Jurkat, Clone E6-1 (cell line): Measurements from ENCODE around the gene EGR1. TPM values are rescaled to one million over a fixed set of nuclear protein-coding genes. Genes with fewer than 3 reads are reported as not detected.

ENCODE experiments used
- DNase-seq: peaks from one replicate; pipeline ENCODE4 v3.0.0-alpha.2; 2011; ENCODE audit warnings: low read depth, low spot score
- H3K4me3 ChIP-seq: 2 replicates; pipeline ENCODE4 v1.5.1; 2011; ENCODE audit warnings: mild to moderate bottlenecking, low read length, control low read depth, moderate library complexity
- polyA plus RNA-seq: library from polyadenylated mRNA; unstranded; fragments of >200 nt; gene quantifications from one replicate; pipeline ENCODE4 v1.2.1, GENCODE V29; 2012; ENCODE audit warnings: missing spikeins; ENCODE audit not compliant: insufficient read length, insufficient read depth

The EGR1 gene
- polyA plus RNA-seq = 20.0 TPM

DNA sequence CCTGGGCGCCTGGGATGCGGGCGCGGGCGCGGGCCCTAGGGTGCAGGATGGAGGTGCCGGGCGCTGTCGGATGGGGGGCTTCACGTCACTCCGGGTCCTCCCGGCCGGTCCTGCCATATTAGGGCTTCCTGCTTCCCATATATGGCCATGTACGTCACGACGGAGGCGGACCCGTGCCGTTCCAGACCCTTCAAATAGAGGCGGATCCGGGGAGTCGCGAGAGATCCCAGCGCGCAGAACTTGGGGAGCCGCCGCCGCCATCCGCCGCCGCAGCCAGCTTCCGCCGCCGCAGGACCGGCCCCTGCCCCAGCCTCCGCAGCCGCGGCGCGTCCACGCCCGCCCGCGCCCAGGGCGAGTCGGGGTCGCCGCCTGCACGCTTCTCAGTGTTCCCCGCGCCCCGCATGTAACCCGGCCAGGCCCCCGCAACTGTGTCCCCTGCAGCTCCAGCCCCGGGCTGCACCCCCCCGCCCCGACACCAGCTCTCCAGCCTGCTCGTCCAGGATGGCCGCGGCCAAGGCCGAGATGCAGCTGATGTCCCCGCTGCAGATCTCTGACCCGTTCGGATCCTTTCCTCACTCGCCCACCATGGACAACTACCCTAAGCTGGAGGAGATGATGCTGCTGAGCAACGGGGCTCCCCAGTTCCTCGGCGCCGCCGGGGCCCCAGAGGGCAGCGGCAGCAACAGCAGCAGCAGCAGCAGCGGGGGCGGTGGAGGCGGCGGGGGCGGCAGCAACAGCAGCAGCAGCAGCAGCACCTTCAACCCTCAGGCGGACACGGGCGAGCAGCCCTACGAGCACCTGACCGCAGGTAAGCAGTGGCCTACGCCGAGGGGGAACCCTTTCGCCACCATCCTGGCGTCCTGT lies at the start of gene EGR1:
Gene EGR1 (plus strand): TSS at position 219 of the 864 bp plus-strand sequence. CDS start 283 bp downstream, at position 502.
- DNase-seq = peak; percentile 88
- H3K4me3 ChIP-seq = peak within 1 kb of the TSS; percentile 78

DNA sequence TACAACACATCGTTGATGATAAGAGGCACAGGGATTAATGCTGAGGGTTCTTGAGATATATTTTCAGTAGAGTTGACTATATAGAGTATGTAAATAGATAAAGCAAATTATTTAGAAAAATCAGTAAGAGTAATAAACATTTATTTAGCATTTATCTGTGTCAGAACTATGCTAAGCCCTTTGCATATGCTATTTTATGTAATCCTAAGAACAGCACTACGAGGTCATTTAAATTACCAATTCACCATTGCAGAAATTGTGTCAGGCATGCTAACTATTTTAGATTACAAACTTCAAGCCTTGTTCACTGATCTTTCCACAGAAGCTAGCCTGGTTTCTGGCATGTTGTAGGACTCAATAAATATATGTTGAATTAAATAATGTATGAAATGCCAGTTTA lies 46.8 kb upstream of the EGR1 start:
- H3K4me3 ChIP-seq = no peak overlapping the region

DNA sequence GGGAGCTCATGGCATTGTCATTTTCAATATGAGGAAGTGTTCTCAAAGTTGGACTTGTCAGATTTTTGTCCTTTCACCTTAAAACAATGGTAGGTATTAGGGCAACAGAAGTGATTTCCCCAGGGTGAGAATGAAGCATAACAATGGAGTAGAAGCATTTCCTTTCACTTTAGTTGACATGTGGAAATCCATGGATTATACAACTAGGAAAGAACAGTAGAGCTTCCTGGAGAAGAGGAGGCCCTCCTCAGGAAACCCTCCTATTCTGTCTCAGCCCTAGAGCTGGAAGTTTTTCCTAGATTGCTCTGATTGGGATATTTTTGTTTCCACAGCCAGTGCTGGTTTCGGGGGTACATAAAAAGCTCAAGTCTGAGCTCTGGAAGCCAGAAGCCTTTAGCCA lies 40.2 kb upstream of the EGR1 start:
- no peak for DNase-seq
- no peak overlapping the region for H3K4me3 ChIP-seq

More for the DNA sequence above, 46.8 kb upstream of the EGR1 start:
- DNase-seq = no peak

DNA sequence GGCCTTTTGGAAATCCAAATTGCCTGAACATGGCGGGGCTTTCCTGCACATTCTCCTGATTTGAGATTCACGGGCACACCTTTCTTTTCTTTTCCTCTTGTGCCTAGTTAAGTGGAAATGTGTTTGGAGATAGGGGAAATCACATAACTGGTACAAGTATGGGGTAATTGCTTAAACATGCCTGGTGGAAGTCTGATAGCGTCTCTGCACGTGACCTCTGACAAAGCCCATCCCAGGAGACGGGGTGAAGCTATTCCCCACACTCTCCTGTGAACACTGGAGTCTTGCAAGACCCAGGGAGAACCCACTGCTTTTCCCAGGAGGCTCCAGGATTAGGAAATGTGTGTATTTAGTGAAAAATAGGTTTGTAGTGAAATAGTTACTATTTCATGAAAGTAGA lies 29.3 kb upstream of the EGR1 start:
- no peak for DNase-seq
- no peak overlapping the region for H3K4me3 ChIP-seq

DNA sequence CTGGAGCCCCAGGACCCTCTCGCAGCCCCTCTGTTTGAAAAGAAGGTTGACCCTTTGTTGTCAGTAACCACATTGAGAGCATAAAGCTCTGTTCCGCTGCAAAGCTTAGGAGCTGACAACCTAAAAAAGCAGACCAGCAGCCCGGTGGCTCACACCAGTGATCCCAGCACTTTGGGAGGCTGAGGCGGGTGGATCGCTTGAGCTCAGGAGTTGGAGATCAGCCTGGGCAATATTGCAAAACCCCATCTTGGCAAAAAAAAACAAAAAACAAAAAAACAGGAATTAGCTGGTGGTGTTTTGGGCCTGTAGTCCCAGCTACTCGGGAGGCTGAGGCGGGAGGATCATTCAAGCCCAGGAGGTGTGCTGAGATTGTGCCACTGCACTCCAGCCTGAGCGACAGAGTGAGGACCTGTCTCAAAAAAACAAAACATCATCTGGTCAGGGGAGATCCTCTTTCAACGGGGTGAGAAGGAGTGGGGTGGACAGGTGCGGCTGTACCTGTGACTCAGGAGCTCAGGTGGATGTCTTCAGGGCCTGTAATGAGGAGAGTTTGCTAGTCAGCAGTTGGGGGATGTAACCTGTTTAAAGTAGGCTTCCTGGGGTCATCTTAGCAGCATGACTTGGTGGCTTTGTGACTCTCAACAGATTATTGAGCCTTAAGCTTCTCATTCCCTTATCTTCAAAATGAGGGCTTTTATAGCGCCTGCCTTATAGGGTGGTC lies 27.1 kb upstream of the EGR1 start:
- no peak for DNase-seq
- peak overlapping the region; percentile 59 for H3K4me3 ChIP-seq

DNA sequence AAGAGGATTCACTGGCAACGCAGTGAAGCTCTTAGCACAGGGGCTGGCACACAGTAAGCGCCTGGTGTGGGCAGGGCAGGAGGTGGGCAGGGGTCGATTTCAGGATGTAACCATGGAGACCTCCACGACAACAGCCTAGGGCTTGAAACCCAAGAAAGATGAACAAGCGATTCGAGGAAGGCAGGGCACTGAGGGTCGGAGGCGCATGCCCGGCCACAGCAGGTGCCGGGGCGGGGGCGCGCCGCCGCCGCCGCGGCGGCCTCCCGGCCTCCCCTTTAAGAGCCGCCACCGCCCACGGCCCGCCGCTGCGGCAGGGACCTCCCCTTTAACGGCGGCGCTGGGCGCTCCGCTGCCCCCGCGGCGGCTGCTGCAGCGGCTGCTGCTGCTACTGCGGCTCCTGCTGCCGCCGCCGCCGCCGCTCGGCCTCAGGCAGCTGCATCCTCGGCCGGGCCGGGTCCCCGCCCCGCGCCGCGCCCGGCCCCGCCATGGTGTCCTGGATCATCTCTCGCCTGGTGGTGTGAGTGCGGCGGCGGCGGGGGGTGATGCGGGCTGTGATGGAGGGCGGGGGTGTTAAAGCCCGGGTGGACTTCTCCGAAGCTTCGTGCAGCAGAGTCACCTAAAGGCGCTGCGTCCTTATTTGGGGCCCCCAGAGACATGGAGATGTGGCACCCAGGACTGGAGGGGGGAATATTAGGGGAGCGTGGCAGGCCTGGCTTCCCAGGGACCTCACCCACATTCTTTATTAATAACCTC lies 26.4 kb upstream of the EGR1 start, which contains the start of gene REEP2:
Gene REEP2 (plus strand): TSS at position 334 of the 753 bp plus-strand sequence. CDS start 152 bp downstream, at position 486.
- DNase-seq = peak; percentile 34
- H3K4me3 ChIP-seq = peak within 1 kb of the TSS; percentile 59

DNA sequence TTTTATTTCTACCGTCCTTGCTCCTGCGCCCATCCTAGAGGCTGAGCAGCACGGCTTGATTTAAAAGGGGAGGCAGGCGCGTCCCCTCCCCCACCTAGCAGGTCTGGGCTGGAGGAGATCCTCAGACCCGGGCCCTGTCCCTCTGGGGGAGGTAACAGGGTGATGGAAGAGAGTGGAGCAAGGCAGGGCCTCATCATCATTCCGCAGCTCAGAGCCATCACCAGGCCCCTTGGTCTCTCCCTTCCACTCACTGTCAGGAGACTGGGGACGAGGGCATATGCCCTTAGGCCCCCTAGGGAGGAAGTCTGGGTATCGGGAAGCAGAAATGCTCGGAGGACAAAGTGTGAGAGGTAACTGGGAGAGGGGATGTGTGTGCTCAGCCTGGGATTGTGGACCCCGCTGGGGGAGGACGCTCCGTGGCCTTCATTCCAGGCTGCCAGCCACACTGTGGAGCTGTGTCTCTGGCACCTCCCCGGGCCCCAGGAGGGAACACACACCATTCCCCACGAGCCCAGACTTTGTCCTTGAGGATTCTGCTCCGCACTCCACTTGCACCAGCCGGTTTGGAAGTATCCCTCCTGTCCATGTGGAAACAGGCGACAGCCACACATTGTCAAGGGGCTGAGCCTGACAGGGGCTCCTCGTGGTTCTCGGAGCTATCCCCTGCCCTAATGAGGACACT lies 25.7 kb upstream of the EGR1 start:
- peak overlapping the region; percentile 59 for H3K4me3 ChIP-seq
- no peak for DNase-seq

DNA sequence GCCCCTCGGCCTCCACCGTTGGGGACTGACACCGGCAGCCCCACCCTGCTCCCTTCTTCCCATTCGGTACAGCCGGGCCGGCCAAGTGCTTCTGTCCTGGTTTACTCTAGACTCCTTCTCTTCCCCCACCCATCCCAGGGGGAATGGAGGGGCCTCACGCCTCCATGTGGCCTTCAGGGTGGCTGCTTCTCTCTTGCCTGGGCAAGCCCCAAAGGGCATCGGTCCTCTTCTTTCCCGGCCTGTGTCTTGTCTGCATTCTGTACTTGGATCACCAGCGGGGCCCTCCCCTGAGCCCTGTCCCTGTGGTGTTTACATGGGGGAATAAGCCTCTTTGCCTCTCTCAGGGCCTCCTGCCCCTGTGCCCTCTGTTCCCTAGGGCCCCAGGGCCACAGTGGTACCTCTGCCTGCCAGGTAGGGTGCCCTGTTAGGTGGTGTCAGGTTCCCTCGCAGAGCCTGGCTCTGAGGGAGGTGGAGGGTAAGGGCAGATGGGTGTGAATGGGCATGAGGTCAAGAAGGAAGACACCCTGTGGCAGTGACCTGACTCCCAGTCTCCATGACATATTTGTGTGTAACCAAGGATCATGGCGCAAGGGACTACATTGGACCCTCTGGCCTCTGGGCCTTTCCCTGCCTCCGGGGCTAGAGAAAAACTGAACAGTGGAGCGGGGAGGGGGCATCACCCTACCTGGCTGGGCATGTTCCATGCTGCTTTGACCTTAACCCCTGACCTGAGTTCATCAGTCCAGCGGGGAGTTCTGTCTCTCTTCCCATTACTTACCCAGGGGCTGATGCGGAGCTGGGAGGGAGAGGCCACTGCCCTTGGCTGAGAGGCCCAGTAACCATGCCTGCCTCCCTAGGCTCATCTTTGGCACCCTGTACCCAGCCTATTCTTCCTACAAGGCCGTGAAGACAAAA lies 24.9 kb upstream of the EGR1 start:
- no peak for DNase-seq
- no peak overlapping the region for H3K4me3 ChIP-seq

DNA sequence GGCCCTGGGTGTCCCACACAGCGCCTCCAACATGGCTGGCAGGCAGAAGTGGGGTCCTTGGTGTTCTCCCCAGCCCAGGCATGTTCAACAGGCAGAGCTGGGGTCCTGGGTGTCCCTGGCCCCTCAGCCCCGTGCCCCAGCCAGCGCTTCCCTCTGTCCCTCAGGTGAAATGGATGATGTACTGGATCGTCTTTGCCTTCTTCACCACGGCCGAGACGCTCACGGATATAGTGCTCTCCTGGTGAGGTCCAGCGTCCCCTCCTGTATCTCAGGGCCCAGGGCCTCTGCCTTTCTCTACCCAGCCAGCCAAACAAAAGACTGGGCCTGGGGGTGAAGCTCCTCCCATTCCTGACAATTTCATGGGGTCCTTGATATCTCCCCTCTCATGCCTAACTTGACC lies 24.1 kb upstream of the EGR1 start:
- no peak for DNase-seq
- H3K4me3 ChIP-seq = no peak overlapping the region

DNA sequence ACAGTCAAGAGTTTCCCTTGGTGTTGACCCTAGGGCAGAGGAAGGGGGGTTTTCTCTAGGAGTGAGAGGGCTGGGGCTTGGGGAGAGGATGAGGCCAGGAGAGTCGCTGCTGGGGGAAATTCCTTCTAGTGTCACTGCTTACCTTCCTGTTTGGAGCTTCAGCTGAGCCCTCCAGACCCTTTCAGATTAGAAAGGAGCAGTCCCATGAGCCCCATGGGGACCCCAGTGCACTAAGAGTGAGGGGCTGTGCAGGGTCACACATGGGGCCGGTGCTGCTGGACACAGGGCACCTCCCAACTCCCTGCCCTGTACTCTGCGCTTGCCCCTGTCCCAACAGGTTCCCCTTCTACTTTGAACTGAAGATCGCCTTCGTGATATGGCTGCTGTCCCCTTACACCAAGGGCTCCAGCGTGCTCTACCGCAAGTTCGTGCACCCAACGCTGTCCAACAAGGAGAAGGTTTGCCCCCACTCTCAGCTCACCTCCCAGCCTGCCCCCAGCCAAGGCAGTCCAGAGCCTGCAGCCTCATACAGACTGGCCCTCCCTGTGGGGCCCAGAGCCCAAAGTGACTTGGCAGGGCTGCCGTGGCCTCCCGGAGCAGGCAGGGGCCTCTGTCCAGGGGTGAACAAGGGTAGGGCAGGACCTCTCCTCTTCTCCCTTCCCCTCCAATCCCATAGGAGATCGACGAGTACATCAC lies 21.1 kb upstream of the EGR1 start:
- no peak overlapping the region for H3K4me3 ChIP-seq
- DNase-seq = no peak

DNA sequence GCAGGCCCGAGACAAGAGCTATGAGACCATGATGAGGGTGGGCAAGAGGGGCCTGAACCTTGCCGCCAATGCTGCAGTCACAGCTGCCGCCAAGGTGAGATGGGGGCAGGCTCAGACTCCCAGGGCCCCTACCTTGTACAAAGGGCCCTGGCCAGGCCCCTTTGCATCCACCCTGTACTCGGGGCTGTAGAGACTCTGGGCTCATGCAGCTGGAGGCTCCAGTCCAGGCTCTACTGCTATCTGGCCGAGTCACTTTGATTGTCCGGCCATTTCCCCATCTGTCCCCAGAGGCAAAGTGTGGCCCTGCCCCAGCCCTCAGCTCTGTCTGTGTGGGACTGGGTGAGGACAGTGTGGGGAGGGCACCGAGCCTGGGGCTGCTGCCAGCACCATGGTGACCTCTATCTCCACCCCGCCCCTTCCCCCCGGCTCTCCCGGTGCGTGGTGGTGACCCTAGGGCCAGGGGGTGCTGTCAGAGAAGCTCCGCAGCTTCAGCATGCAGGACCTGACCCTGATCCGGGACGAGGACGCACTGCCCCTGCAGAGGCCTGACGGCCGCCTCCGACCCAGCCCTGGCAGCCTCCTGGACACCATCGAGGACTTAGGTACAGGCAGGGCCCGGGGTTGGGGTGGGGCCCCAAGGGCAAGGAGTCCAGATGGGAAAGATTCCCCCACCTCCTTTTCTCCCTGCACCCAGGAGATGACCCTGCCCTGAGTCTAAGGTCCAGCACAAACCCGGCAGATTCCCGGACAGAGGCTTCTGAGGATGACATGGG lies 20.3 kb upstream of the EGR1 start:
- DNase-seq = no peak
- H3K4me3 ChIP-seq = no peak overlapping the region

DNA sequence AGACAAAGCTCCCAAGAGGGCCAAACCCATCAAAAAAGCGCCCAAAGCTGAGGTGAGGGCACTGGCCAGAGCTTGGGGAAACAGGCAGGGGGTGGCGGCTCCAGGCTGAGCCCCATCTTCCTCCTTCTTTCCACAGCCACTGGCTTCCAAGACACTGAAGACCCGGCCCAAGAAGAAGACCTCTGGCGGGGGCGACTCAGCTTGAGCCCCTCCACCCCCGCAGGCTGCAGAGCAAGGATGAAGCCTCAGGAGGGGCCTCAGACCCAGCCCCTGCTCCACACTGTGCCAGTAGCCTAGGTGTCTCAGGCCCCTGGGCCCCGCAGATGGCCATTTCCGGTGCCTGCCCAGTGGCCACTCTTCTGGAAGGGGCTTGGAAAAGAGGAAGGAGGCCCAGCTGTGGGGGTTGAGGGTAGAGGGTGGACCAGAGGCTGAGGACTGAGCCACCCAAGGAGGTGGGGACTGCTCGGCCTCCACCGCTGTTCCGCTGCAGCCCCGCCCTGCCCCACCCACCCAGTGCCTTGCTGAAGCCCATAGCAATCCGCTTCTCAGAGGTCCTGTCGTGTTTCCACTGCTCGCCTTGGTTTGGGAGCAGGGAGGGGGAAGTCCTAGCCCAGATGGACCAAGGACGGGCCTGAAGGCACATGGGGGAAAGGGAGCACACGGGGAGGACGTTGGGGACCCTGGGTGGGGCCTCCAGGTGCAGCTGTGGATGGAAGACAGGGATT lies 19.6 kb upstream of the EGR1 start:
- DNase-seq = no peak
- H3K4me3 ChIP-seq = no peak overlapping the region

DNA sequence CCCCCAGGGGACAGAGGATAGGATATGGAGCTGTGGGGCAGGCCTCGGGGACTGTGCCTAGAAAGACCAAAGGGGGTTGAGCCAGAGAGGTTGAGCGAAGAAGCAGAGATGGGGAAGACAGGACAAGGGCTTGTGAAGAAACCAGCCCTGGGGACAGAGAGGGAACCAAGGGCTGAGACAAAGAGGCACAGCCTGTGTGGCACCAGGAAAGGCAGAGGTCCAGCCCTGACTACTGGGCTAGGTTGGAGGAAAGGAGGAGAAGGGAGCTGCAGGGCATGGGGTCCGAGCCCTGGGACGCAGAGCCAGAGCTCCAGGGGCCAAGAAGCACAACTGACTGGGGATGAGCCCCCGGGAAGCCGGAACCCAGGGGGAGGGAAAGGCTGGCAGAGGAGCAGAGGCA lies 17.2 kb upstream of the EGR1 start:
- H3K4me3 ChIP-seq = no peak overlapping the region
- DNase-seq = no peak

DNA sequence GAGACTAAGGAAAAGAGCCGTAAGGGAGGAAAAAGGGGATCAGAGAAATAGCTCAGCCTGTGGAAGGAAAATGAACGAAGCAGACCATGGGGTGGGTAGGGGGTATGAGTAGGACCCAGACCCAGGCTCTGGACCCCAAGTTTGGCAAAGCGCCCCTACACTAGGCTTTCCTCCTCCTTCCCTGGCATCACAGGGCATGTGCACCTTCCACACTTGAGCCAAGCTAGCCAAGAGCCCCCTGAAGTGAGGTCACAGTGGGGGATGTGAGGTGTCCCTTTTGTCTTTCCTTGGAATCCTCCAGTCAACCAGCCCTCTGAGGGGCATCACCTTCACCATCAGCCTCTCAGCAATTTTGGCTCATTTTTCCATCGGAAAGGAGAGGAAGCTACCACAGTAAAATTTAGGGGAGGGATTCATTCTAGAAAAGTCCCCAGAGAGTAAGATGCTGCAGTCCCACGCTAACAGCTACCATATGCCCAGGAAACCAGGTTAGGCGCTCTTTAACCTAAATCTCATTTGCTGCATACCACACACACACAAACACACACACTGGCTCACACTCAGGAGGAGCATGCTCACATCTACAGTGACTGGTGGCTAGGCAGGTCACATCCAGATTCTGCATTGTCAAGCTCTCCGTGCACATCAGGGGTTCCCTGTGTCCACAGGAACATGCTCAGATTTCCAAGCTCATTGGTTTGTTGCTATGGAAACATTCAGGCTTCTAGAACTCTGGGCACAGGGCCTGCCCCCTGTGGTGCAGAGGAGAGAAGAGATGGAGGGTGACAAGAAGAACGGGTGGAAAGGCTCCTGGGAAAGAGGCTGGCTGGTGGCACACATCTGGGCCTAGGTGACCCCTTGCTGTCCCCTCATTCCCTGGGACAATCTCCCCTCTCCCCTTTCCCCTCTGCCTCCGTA lies 16.5 kb upstream of the EGR1 start:
- DNase-seq = no peak

More for the DNA sequence above, 16.5 kb upstream of the EGR1 start:
- H3K4me3 ChIP-seq = no peak overlapping the region
